Esophagus muscularis mucosa (tissue), 4 donors: ENCODE measurements around the gene MISP. TPM values are rescaled to one million over a fixed set of nuclear protein-coding genes. Genes with fewer than 3 reads are reported as not detected.
A peak's percentile ranks its signal among the peaks of the same experiment; 100 is the strongest.

Experiments used
- DNase-seq: peaks from one replicate; pipeline ENCODE4 v3.0.0-alpha.2; 2017; ENCODE audit errors: extremely low spot score
- H3K27ac ChIP-seq, 4 donors: fragments of 200-600 bp; sonication (generic); replicated peaks in 1 of 4; 1 replicate in 3 of 4; 2 replicates in 1 of 4; pipeline ENCODE4 v1.5.1; 2016 to 2019; ENCODE audit warnings: mild to moderate bottlenecking in 1 of 4
- H3K27me3 ChIP-seq, 4 donors: fragments of 200-600 bp; sonication (generic); one replicate each; pipeline versions ENCODE4 v1.5.1 to v1.6.0; 2016 to 2019
- H3K36me3 ChIP-seq, 4 donors: fragments of 200-600 bp; sonication (generic); one replicate each; pipeline ENCODE4 v1.5.1; 2016 to 2019
- H3K4me1 ChIP-seq, 4 donors: fragments of 200-600 bp; sonication (generic); one replicate each; pipeline ENCODE4 v1.5.1; 2016 to 2019
- H3K4me3 ChIP-seq, 4 donors: fragments of 200-600 bp; sonication (generic); 1 replicate in 2 of 4; 2 replicates in 2 of 4; pipeline ENCODE4 v1.5.1; 2016 to 2019; ENCODE audit warnings: mild to moderate bottlenecking in 4 of 4, moderate library complexity in 1 of 4
- H3K9me3 ChIP-seq, 4 donors: fragments of 200-600 bp; sonication (generic); 1 replicate in 3 of 4; 2 replicates in 1 of 4; pipeline ENCODE4 v1.5.1; 2016 to 2019
- CTCF ChIP-seq, 3 experiments: fragments of 200-600 bp in 2 of 3; fragments of 450-650 bp in 1 of 3; sonication (generic) in 2 of 3; IDR thresholded peaks; one replicate each; pipeline ENCODE4 v1.5.1; 2017 to 2019; ENCODE audit warnings: antibody characterized with exemption in 3 of 3, mild to moderate bottlenecking in 2 of 3, moderate library complexity in 1 of 3
- EP300 ChIP-seq: sonication (generic); formaldehyde crosslinking; IDR thresholded peaks from one replicate; pipeline ENCODE4 v1.6.1; 2017; ENCODE audit warnings: antibody characterized with exemption
- POLR2A ChIP-seq: fragments of 450-650 bp; IDR thresholded peaks from one replicate; pipeline ENCODE4 v1.6.1; 2017; ENCODE audit warnings: antibody characterized with exemption, moderate library complexity, mild to moderate bottlenecking, low read depth
- POLR2AphosphoS5 ChIP-seq, 2 donors: sonication (generic); formaldehyde crosslinking; IDR thresholded peaks; one replicate each; pipeline ENCODE4 v1.6.1; 2017; ENCODE audit warnings: antibody characterized with exemption in 2 of 2
- WGBS: methylation state at CpG from one replicate; pipeline ENCODE4 v1.1.5; 2018; 5-methylcytosine and 5-hydroxymethylcytosine counted together
- intact Hi-C: fragments of 100-400 bp; cut with DNase I; formaldehyde crosslinking; loops from one replicate; pipeline ENCODE4 v1.15.1; 2023
- total RNA-seq, 4 donors: library from RNA; depleted of rRNA; stranded (reverse); fragments of >200 nt; gene quantifications; one replicate each; pipeline versions ENCODE4 v1.1.0 to v1.2.1, GENCODE V29; 2016

Gene MISP
- total RNA-seq, 4 donors from 2014 or later: 2.0 TPM; not detected in 3

GRCh38 chr19:751501-752341, 809 bp downstream of the MISP start:
- DNase-seq: no peak
- WGBS: 81% methylated on average over 14 of the region's 30 CpGs
- Histone ChIP-seq H3K27me3 (peaks cover 0 to 46% (median 0%) of the 10 kb centered on the region in 4 donors), H3K9me3 (peaks cover 0 to 16% (median 13%) of the 10 kb centered on the region in 4 donors), H3K4me3 (no peak overlapping the region), H3K36me3 (peaks cover 0 to 15% (median 13%) of the 10 kb centered on the region in 4 donors), H3K27ac (peak overlapping the region in 1 of 4 donors; percentile 40), H3K4me1 (peaks cover 0 to 7% (median 4%) of the 10 kb centered on the region in 4 donors)
- intact Hi-C loops: no loop called here
- TF ChIP-seq EP300: no peak
- no peak for TF ChIP-seq POLR2AphosphoS5 (IDR thresholded peaks at IDR 0.05)
- no peak for TF ChIP-seq CTCF (IDR thresholded peaks at IDR 0.05)
- no peak for TF ChIP-seq POLR2A

GRCh38 chr19:752652-753517, 2.0 kb downstream of the MISP start:
- intact Hi-C loops: no loop called here
- H3K36me3 ChIP-seq: peaks cover 0 to 4% (median 2%) of the 10 kb centered on the region in 4 donors
- peaks cover 0 to 9% (median 5%) of the 10 kb centered on the region in 4 donors for H3K9me3 ChIP-seq
- 42% methylated on average over 23 of the region's 39 CpGs for WGBS
- H3K27ac ChIP-seq: peak overlapping the region in 3 of 4 donors; percentile 43 to 68 (median 43)
- peaks cover 0 to 7% (median 4%) of the 10 kb centered on the region in 4 donors for H3K4me1 ChIP-seq
- DNase-seq: no peak
- H3K4me3 ChIP-seq: peak overlapping the region in 1 of 4 donors; percentile 16
- TF ChIP-seq POLR2A (no peak), POLR2AphosphoS5 (IDR thresholded peaks at IDR 0.05) (no peak), EP300 (no peak), CTCF (IDR thresholded peaks at IDR 0.05) (no peak)
- peaks cover 0 to 38% (median 0%) of the 10 kb centered on the region in 4 donors for H3K27me3 ChIP-seq

- Histone ChIP-seq H3K27me3 (peaks cover 0 to 24% (median 0%) of the 10 kb centered on the region in 4 donors), H3K9me3 (peaks cover 0 to 12% (median 10%) of the 10 kb centered on the region in 4 donors), H3K27ac (no peak overlapping the region), H3K4me3 (no peak overlapping the region), H3K36me3 (no peaks in the 10 kb centered on the region), H3K4me1 (peaks cover 0 to 7% (median 4%) of the 10 kb centered on the region in 4 donors)
- no peak for TF ChIP-seq POLR2A
- TF ChIP-seq POLR2AphosphoS5 (IDR thresholded peaks at IDR 0.05): no peak
- no peak for TF ChIP-seq CTCF (IDR thresholded peaks at IDR 0.05)
- TF ChIP-seq EP300: no peak
- intact Hi-C loops: no loop called here
- no peak for DNase-seq
- WGBS: 88% methylated on average over 9 of the region's 9 CpGs
Measured at GRCh38 chr19:754530-754929, 3.6 kb downstream of the MISP start.

DNA sequence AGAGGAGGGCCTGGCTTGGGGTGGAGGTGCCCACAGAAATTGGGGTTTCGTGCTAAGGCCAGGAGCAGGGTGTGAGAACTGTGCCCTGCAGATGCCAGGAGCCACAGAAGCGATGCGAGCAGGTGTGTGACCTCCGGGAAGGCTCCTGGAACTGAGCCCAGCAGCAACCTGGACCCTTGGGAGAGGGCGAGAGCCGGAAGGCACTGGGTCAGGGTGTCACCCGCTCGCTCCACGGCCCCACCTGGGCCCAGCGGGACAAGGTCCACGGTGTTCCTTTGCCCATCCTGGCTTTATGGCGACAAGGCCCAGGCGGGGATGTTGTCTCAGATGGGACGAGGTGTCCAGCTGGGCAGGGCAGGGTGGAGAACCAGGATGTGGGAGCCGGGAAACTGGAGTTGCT, 4.2 kb downstream of the MISP start:
- peaks cover 0 to 7% (median 4%) of the 10 kb centered on the region in 4 donors for H3K4me1 ChIP-seq
- peaks cover 0 to 24% (median 0%) of the 10 kb centered on the region in 4 donors for H3K27me3 ChIP-seq
- intact Hi-C loops: no loop called here
- no peak overlapping the region for H3K4me3 ChIP-seq
- H3K27ac ChIP-seq: no peak overlapping the region
- H3K9me3 ChIP-seq: peaks cover 0 to 12% (median 10%) of the 10 kb centered on the region in 4 donors
- no peaks in the 10 kb centered on the region for H3K36me3 ChIP-seq
- TF ChIP-seq POLR2AphosphoS5 (IDR thresholded peaks at IDR 0.05): no peak
- TF ChIP-seq EP300: no peak
- TF ChIP-seq POLR2A: no peak
- TF ChIP-seq CTCF (IDR thresholded peaks at IDR 0.05): no peak
- DNase-seq: no peak
- WGBS: 90% methylated on average over 10 of the region's 15 CpGs
